ENCODE data around the gene NLGN1. TPM values are rescaled to one million over a fixed set of nuclear protein-coding genes. Genes with fewer than 3 reads are reported as not detected.

The NLGN1 gene
- total and polyA plus RNA-seq, 2 of the 8 experiments (the other 6 are each of a cell fraction or from before 2014, with no cell fraction given): 7.8 to 14.8 TPM

- TF ChIP-seq FOSL1 (IDR thresholded peaks at IDR 0.05; ENCODE audit: insufficient read depth, low read depth, low read length) (no peak), JUN (IDR thresholded peaks at IDR 0.05; ENCODE audit: low read depth, low read length) (no peak), ZNF274 (IDR thresholded peaks at IDR 0.05; ENCODE audit: borderline replicate concordance, extremely low read depth, low read length) (no peak), GTF2F1 (IDR thresholded peaks at IDR 0.05; ENCODE audit: borderline replicate concordance, low read depth, low read length) (no peak), ASH2L (IDR thresholded peaks at IDR 0.05; ENCODE audit: low read length) (no peak), HDAC2 (IDR thresholded peaks at IDR 0.05; ENCODE audit: borderline replicate concordance in 1 of 2, low read depth in 2 of 2, low read length in 2 of 2) (no peak), TAF7 (optimal IDR thresholded peaks at IDR 0.05; ENCODE audit: borderline replicate concordance, low read depth, low read length) (no peak), RAD21 (IDR thresholded peaks at IDR 0.05 in 1 of 2, conservative IDR thresholded peaks at IDR 0.05 in 1 of 2; ENCODE audit: low read depth in 2 of 2, low read length in 2 of 2) (no peak)
Measured at GRCh38 chr3:173839859-173840258, 442.3 kb downstream of the NLGN1 start (continued).
